Colonic mucosa (tissue), 4 donors: ENCODE measurements around the gene ZBBX. TPM values are rescaled to one million over a fixed set of nuclear protein-coding genes. Genes with fewer than 3 reads are reported as not detected.

ENCODE experiments used
- DNase-seq: peaks from one replicate; pipeline ENCODE4 v3.0.0-alpha.2; 2020
- H3K27ac ChIP-seq: fragments of 200-600 bp; one replicate; pipeline ENCODE4 v1.8.0; 2021
- H3K27me3 ChIP-seq: fragments of 200-600 bp; one replicate; pipeline ENCODE4 v1.8.0; 2021
- H3K36me3 ChIP-seq: fragments of 200-600 bp; one replicate; pipeline ENCODE4 v1.8.0; 2021
- H3K4me1 ChIP-seq: fragments of 200-600 bp; one replicate; pipeline ENCODE4 v1.8.0; 2021; ENCODE audit warnings: mild to moderate bottlenecking
- H3K4me3 ChIP-seq: fragments of 200-600 bp; one replicate; pipeline ENCODE4 v1.8.0; 2021
- H3K9ac ChIP-seq, 2 donors: one replicate each; pipeline ENCODE4 v1.7.0; 2013; ENCODE audit warnings: control low read depth in 2 of 2, low read depth in 2 of 2, low read length in 2 of 2
- H3K9me3 ChIP-seq: fragments of 200-600 bp; one replicate; pipeline ENCODE4 v1.8.0; 2021
- CTCF ChIP-seq: fragments of 200-600 bp; IDR thresholded peaks from one replicate; pipeline ENCODE4 v1.8.0; 2022; ENCODE audit warnings: antibody characterized with exemption, mild to moderate bottlenecking
- intact Hi-C: fragments of 100-400 bp; cut with DNase I; formaldehyde crosslinking; loops from one replicate; pipeline ENCODE4 v1.14.1; 2022
- total RNA-seq, 2 donors: library from RNA; stranded (reverse); fragmentation: NEBNext Ultra II Directional in 1 of 2; extraction: Animal tissue kit (Norgen Biotek cat#: 25700) in 1 of 2; gene quantifications; one replicate each; pipeline ENCODE4 v1.2.1, GENCODE V29; 2021
- donor health status: healthy.
- donor health status: DM: no; HTN: no; CAD: no.
- donor health status: DM: no; HTN: no; CAD: no.

The ZBBX gene
- total RNA-seq, 2 donors from 2014 or later, result not detected

DNA sequence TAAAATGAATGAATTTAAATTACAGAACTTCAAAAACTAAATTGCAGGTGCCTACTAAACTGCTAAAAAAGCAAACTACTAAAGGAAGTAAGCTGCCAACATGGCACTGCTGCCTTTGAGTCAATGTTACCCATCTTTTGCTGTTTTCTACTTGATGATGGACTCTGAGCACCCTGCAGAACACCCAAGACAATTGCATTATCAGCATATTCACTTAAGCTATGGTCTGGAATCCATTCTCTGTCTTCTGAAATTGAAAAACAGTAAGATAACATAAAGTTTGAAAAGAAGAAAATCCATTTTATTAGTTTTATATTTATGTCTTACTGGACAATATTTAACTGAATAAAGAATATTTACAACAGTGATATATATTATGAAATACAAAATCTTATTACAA lies 91.4 kb downstream of the ZBBX start:
- Histone ChIP-seq H3K27me3 (no peaks in the 10 kb centered on the region), H3K4me3 (no peak overlapping the region), H3K9me3 (no peaks in the 10 kb centered on the region), H3K4me1 (no peaks in the 10 kb centered on the region), H3K36me3 (no peaks in the 10 kb centered on the region), H3K9ac (no peak overlapping the region), H3K27ac (no peak overlapping the region)
- intact Hi-C loops, result no loop called here
- DNase-seq, result no peak
- no peak for TF ChIP-seq CTCF

DNA sequence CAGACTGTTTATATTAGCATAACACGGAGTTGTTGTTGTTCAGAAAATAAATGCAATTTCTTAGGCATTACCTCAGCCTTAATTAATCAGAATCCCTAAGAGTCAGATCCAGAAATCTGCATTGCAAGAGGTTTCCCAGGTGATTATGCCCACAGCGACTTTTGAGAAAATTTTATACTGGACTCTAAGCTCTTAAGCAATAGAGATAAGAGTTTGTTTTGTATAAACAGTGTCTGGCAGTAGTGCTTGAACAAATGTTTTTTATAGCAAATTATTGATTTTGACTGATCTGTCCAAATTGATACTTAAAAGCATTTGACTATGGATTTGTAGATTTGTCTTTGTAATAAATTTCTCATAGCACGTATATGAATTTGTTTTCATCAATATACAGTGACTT lies 92.8 kb downstream of the ZBBX start:
- Histone ChIP-seq H3K9me3 (no peaks in the 10 kb centered on the region), H3K4me1 (no peaks in the 10 kb centered on the region), H3K27ac (no peak overlapping the region), H3K36me3 (no peaks in the 10 kb centered on the region), H3K4me3 (no peak overlapping the region), H3K9ac (no peak overlapping the region), H3K27me3 (no peaks in the 10 kb centered on the region)
- no peak for TF ChIP-seq CTCF
- no peak for DNase-seq
- intact Hi-C loops, result no loop called here

- no peaks in the 10 kb centered on the region for H3K36me3 ChIP-seq
- TF ChIP-seq CTCF, result no peak
- no peaks in the 10 kb centered on the region for H3K9me3 ChIP-seq
- intact Hi-C loops, result no loop called here
- H3K4me3 ChIP-seq, result no peak overlapping the region
- H3K27ac ChIP-seq, result no peak overlapping the region
- H3K27me3 ChIP-seq, result no peaks in the 10 kb centered on the region
- no peak for DNase-seq
- H3K9ac ChIP-seq, result no peak overlapping the region
- H3K4me1 ChIP-seq, result no peaks in the 10 kb centered on the region
These were observed 105.8 kb downstream of the ZBBX start for GRCh38 chr3:167274141-167274874.

DNA sequence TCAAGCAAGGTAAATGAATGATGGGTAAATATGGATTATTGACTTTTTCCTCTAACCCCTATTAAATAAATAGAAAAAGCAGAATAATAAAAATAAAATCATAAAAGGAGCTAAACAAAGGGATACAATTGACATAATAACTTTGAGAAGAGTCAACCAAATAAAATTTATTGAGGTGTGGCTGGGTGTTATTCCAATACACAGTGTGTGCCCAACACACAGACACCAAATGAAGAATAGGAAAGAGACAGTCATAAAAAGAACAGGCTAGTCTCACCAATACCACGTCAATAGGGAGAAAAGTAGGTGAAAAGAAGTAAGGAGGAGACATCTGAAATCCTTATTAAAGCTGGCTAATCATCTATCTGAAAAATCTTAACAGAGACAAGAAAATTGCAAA lies 127.1 kb downstream of the ZBBX start:
- H3K27ac ChIP-seq, result no peak overlapping the region
- DNase-seq, result no peak
- no peak overlapping the region for H3K4me3 ChIP-seq
- no peaks in the 10 kb centered on the region for H3K27me3 ChIP-seq
- no peaks in the 10 kb centered on the region for H3K36me3 ChIP-seq
- H3K4me1 ChIP-seq, result no peaks in the 10 kb centered on the region
- no peak overlapping the region for H3K9ac ChIP-seq
- no peak for TF ChIP-seq CTCF
- intact Hi-C loops, result no loop called here
- no peaks in the 10 kb centered on the region for H3K9me3 ChIP-seq

GRCh38 chr3:167251678-167252077 lies 128.4 kb downstream of the ZBBX start:
- intact Hi-C loops, result no loop called here
- H3K4me1 ChIP-seq, result no peaks in the 10 kb centered on the region
- H3K27ac ChIP-seq, result no peak overlapping the region
- H3K36me3 ChIP-seq, result no peaks in the 10 kb centered on the region
- H3K9ac ChIP-seq, result no peak overlapping the region
- no peaks in the 10 kb centered on the region for H3K27me3 ChIP-seq
- no peak for TF ChIP-seq CTCF
- DNase-seq, result no peak
- no peaks in the 10 kb centered on the region for H3K9me3 ChIP-seq
- H3K4me3 ChIP-seq, result no peak overlapping the region
